CD1c-positive myeloid dendritic cell (primary cell): ENCODE results near the gene TEKT1.
A peak's percentile ranks its signal among the peaks of the same experiment; 100 is the strongest.

Source experiments
- DNase-seq: peaks from one replicate; pipeline ENCODE4 v3.0.0-alpha.2; 2016; ENCODE audit errors: extremely low spot score

Gene TEKT1

DNA sequence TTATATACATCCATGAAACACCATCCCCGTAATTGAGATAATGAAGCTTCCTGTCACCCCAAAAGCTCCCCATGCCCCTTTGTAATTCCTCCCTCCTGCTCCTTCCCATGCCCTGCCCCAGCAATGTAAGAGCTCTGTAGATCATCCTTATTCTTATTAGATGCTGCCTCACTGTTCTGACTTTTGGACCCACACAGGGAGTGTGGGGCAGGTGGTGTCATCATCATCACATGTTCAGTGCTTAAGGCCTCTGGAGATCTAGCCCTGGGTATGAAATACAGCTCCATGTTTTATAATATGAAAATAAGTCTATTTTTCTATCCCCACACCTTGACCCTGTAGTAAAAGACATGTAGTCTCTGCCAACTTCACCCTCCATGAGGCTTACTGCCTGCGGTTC lies 73.8 kb downstream of the TEKT1 start:
- no peak for DNase-seq

DNA sequence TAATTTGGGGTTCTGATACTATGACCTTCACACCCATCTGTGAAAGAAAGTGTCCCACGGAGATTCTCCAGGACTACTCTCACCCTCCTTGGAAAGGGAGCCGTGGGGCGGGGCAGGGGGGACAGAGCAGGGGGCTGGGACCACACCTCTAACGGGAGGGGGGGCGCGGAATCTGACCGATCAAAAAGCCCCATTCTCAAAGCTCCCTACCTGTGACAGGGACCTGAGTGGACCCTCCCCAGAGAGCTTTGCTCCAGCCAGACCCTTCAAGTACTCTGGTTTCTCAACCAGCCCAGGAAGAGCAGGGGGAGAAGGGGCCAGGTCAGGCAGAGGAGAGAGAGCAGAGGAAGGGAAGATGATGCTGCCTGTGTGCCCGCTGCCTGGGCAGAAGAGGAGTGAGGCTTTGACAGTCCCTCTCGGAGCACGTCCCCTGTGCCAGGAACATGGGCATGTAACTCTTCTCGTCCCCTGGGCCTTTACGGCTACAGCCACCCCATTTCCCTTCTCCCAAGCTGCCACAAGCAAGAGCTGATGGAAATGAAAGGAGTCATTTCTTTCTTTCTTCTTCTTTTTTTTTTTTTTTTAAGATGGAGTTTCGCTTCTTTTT lies 75.0 kb downstream of the TEKT1 start:
- DNase-seq = no peak

DNA sequence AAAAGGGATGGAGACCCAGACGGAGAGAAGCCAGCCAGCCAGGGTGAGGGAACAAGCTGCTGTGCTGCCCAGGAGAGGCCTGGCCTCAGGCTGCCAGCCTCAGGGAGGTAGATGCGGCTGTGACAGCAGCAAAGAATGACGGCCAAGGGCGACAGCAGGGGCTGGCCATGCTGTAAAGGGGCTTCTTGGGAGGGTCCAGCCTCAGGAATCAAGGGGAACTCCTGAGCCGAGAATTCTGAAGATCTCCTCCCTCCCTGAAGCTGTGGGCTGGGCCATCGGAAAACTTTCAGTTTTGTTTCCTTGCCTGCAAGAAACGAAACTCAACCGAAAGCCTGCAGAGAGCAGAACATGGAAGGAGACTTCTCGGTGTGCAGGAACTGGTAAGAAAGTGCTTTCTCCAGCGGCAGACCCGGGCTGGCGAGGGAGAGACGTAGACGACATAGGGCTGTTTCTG lies 75.8 kb downstream of the TEKT1 start, which contains the start of gene XAF1:
TSS of gene XAF1 (plus strand) at position 316 of the 454 bp plus-strand sequence. CDS start at position 349, 33 bp downstream.
- DNase-seq = peak; percentile 65

DNA sequence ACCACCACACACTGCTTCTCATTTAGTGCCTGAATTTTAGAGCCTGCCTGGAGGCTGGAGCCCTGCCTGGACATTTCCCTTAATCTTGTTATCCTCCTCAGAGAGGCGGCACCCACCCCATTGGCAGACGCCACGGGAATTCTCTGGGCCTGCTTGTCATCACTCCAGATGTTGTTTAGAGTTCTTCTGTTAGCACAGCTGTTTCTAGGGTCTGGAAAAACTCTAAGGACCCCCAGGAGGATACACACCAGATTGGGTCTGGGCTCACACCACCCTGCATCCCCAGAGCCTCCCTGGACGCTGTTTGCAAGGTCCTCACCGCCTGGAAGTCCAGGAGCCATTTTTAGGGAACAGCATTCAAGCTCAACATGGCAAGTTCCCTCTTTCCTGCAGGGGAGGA lies 76.2 kb downstream of the TEKT1 start:
- no peak for DNase-seq

DNA sequence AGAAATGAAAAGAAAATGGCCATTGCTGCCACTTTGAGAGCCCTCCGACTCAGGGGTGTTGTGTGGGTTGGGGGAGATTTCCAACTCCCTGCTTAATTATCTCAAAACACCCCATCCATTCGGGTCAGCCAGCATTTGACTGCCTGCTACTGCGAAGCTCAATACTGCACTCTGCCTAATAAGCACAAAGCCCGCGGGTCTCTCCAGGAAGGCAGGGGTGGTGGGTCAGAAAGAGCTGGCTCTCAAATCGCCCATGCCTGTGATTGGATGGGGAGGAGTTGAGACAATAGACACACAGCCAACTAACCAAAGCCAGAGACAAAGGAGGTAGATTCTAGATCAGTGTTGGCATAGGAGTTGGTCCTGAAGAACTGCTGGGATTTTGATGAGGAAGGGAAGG lies 78.0 kb downstream of the TEKT1 start:
- no peak for DNase-seq

DNA sequence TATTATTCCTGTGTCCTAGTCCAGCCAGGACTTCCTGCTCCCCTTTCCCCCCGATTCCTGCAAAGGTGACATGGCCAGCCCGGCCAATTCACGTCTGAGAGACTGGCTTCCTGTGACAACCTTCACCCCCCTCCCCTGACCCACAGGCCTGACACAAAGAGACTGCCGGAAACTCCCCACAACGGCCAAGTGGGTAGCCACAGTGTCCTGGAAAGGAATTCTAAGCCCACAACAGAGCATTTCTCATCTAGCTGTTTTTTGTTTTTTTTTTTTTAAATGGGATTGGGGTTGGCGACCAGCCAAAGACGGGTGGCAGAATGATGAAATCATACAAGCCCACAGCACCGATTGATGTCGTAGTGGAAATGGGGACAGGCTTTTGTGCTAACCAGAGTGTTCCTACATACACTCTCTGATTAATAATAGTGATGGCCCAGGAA lies 78.5 kb downstream of the TEKT1 start:
- peak; percentile 20 for DNase-seq

DNA sequence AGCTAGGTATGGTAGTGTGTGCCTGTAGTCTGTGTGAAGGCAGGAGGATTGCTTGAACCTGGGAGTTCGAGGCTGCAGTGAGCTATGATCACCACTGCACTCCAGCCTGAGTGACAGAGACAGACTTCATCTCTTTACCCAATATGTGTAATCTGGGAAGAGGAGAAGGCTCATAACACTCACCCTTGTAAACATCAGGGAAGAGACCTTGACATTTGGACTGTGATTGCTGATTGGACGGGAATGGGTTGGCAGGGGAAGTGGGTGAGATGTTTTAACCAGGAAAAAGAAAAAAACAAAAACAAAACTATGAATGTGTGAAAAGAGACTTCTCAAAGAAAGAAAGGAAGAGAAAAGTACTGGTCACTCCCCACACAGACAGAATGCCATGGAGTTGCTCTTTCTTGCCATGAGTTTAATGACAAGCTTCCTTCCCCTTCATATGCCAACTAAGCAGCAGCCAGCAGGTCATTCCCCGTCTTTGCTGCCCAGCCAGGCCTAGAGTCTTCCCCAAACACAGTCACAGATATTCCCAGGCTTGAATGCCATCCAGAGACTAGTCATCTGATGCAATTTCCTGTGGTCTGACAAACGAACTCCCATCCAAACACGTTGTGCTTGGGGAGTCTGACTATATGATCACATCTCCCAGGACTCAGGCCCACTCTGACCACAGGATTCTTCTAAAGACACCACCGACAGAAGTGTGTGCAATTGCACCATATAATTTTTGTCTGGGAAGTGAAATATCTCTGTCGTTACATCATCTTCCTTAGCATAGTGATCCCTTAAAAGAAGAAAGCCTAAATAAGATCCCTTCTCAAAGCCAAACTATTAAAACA lies 79.2 kb downstream of the TEKT1 start:
- peak; percentile 71 for DNase-seq

DNA sequence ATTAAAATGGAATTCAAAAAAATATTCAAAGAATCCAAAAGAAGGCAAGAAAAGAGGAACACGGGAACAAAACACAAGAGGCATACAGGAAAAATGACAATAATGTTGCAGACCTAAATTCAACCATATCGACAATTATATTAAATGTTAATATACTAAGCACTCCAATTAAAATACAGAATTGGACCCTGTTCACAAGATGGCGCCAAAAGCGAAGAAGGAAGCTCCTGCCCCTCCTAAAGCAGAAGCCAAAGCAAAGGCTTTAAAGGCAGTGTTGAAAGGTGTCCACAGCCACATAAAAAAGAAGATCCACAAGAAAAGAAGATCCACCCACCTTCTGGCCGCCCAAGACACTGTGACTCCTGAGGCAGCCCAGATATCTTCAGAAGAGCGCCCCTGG lies 82.0 kb downstream of the TEKT1 start:
- DNase-seq = no peak

DNA sequence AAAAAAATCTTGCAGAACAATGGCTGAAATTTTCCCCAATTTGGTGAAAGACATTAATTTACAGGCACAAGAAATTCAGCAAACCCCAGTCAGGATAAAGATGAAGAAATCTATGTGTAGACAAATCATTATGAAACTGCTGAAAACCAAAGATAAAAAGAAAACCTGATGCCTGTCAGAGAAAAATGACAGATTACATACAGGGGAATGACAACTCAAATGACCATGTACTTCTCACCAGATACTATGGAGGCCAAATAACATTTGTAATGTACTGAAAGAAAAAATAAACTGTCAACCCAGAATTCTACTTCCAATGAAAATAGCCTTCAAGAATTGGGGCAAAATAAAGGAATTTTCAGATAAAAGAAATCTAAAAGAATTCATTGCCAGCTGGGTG lies 82.9 kb downstream of the TEKT1 start:
- DNase-seq = no peak
